DND-41 (cell line): Measurements from ENCODE around the gene COL6A6.

Experiments
- EZH2 ChIP-seq: IDR thresholded peaks from 3 replicates; pipeline ENCODE4 v1.6.1; 2012; ENCODE audit warnings: borderline replicate concordance, low read depth, mild to moderate bottlenecking, moderate library complexity, low read length, inconsistent platforms; ENCODE audit not compliant: severe bottlenecking
- TF ChIP-seq, protein P1 (sequence below): IDR thresholded peaks from 2 replicates; pipeline ENCODE4 v1.5.1; 2012; ENCODE audit warnings: borderline replicate concordance, low read length, moderate library complexity, mild to moderate bottlenecking; ENCODE audit not compliant: poor library complexity, severe bottlenecking; ENCODE audit errors: extremely low read depth

DNA sequence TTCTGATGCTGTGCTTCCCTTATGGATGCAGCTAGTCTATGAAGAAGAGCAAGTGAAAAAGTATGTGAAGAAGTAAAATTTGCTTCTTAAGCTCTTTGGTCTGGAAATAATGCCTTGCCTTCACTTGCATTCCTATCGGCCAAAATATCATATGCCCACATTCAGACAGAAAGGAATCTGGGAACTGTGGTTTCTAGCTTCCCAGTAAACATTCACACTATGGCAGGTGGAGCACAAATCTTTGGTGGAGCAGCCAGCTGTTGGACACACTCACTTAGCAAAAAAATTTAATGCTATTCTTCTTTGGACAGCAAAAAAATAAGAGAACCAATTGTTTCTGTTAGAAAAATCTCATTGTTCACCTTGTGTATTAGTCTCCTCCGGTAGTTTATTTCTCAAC, 12.3 kb upstream of the COL6A6 start:
- TF ChIP-seq EZH2, result no peak
- TF ChIP-seq, protein P1, sequence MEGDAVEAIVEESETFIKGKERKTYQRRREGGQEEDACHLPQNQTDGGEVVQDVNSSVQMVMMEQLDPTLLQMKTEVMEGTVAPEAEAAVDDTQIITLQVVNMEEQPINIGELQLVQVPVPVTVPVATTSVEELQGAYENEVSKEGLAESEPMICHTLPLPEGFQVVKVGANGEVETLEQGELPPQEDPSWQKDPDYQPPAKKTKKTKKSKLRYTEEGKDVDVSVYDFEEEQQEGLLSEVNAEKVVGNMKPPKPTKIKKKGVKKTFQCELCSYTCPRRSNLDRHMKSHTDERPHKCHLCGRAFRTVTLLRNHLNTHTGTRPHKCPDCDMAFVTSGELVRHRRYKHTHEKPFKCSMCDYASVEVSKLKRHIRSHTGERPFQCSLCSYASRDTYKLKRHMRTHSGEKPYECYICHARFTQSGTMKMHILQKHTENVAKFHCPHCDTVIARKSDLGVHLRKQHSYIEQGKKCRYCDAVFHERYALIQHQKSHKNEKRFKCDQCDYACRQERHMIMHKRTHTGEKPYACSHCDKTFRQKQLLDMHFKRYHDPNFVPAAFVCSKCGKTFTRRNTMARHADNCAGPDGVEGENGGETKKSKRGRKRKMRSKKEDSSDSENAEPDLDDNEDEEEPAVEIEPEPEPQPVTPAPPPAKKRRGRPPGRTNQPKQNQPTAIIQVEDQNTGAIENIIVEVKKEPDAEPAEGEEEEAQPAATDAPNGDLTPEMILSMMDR, result no peak
